ENCODE data around the gene SH2D4B. TPM values are rescaled to one million over a fixed set of nuclear protein-coding genes. Genes with fewer than 3 reads are reported as not detected.

The SH2D4B gene
- total and polyA plus RNA-seq, 10 of the 15 experiments (the other 5 are each of a cell fraction or from before 2014, with no cell fraction given): 0.04 to 0.21 (median 0.13) TPM; not detected in 5

DNA sequence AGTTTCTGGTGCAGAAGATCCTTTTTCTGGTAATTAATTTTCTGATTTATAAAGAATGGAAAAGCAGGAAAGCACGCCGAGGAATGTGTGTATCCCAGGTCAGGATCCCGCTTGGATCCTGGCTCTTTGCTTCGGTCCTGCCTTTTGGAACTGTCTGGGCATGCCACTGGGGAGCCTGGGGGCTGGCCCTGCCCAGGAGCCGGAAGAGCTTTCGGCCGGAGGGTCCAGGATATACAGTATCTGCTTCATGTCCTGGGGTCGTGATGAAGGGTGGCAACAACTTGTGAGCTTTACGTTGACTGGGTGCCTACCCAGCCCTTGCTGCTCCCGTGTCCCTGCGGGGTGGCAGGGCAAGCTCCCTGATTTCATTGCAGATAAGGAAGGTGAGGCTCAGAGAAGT lies 2.4 kb downstream of the SH2D4B start:
- no peak for ATAC-seq
- Histone ChIP-seq H3K9me3 (replicated peaks; ENCODE audit: control insufficient read depth, insufficient read depth, low read length) (no peaks in the 10 kb centered on the region; the same call in 2 of the 3 replicates), H3K27me3 (replicated peaks in 1 of 2; ENCODE audit: control insufficient read depth in 2 of 2, insufficient read depth in 2 of 2, low read length in 1 of 2) (no peaks in the 10 kb centered on the region), H3K9ac (ENCODE audit: control insufficient read depth, insufficient read depth, low read length) (no peak overlapping the region), H3K36me3 (ENCODE audit: control insufficient read depth in 2 of 2, insufficient read depth in 2 of 2, low read length in 1 of 2) (no peaks in the 10 kb centered on the region), H3K4me3 (no peak overlapping the region), H3K4me2 (ENCODE audit: control insufficient read depth, insufficient read depth) (no peak overlapping the region), H3K4me1 (ENCODE audit: control insufficient read depth, insufficient read depth, low read length) (peaks cover 28% of the 10 kb centered on the region), H3K79me2 (ENCODE audit: control insufficient read depth, insufficient read depth, low read length) (no peaks in the 10 kb centered on the region; the same call in 1 of the 2 replicates), H4K20me1 (ENCODE audit: control insufficient read depth, insufficient read depth) (no peaks in the 10 kb centered on the region), H2AFZ (ENCODE audit: control insufficient read depth, low read depth, low read length) (no peak overlapping the region), H3K27ac (ENCODE audit: control insufficient read depth, insufficient read depth) (peak overlapping the region; percentile 82)
- no peak for TF ChIP-seq SPI1 (IDR thresholded peaks at IDR 0.05; ENCODE audit: borderline replicate concordance, insufficient read depth, low read depth, low read length)
- TF ChIP-seq CHD2 (IDR thresholded peaks at IDR 0.05; ENCODE audit: borderline replicate concordance, low read depth, low read length): no peak
- TF ChIP-seq BCL11A (IDR thresholded peaks at IDR 0.05; ENCODE audit: low read depth, low read length): no peak
- TF ChIP-seq IRF5 (IDR thresholded peaks at IDR 0.05; ENCODE audit: borderline replicate concordance): no peak
- DNase-seq (ENCODE audit: low read depth, low spot score): no peak
- intact Hi-C loops (cut with micrococcal nuclease; ENCODE audit: unreplicated experiment): loop anchor here (2.0 kb wide), 1 partner anchor 59 kb away; no protein-coding TSS in a partner anchor
- SMC1A ChIA-PET (ENCODE audit: uncharacterized antibody, unreplicated experiment): interaction anchor here (1.0 to 3.0 kb wide), 7 partner anchors 9 to 84 kb away, joined by 3 to 17 read pairs (median 4); no protein-coding TSS in a partner anchor
- in situ Hi-C loops (cut with MboI): no loop called here
- RAD21 ChIA-PET (ENCODE audit: unreplicated experiment): interaction anchor here (0.9 to 3.9 kb wide), 10 partner anchors 17 to 118 kb away, joined by 3 to 34 read pairs (median 4); no protein-coding TSS in a partner anchor
- CTCF ChIA-PET: interaction anchor here (0.7 to 4.0 kb wide), 9 partner anchors 9 to 160 kb away, joined by 3 to 44 read pairs (median 6); no protein-coding TSS in a partner anchor
- WGBS (ENCODE audit: insufficient coverage, insufficient replicate concordance, low lambda C conversion rate, missing lambda C conversion rate): 74% methylated on average over 11 of the region's 11 CpGs
- FAIRE-seq: no peak
- BruUV-seq (replicated peaks): no TSS peak
- POLR2A ChIA-PET: interaction anchor here (1.4 to 1.7 kb wide), 2 partner anchors 18 to 59 kb away, joined by 3 to 6 read pairs; no protein-coding TSS in a partner anchor
